Measurements from ENCODE around the gene ZNF557.

Gene ZNF557

GRCh38 chr19:7083076-7083956, 13.8 kb downstream of the ZNF557 start:
- H2AK5ac ChIP-seq (ENCODE audit: low read length) = no peak overlapping the region
- H3K79me1 ChIP-seq (ENCODE audit: low read length) = no peaks in the 10 kb centered on the region
- no peak overlapping the region for H4K8ac ChIP-seq (ENCODE audit: low read depth, low read length)
- no peak overlapping the region for H3K14ac ChIP-seq (ENCODE audit: low read length)
- no peak overlapping the region for H3K9ac ChIP-seq (ENCODE audit: low read length)
- peaks cover 33 to 54% of the 10 kb centered on the region in 2 experiments for H3K36me3 ChIP-seq (ENCODE audit: control insufficient read depth in 1 of 2, insufficient read depth in 2 of 2, low read length in 2 of 2)
- no peak for DNase-seq
- no peak overlapping the region for H3K18ac ChIP-seq (ENCODE audit: low read length)
- no peaks in the 10 kb centered on the region for H3K4me1 ChIP-seq (ENCODE audit: control insufficient read depth in 1 of 2, insufficient read depth in 2 of 2, low read length in 2 of 2)
- H4K91ac ChIP-seq (ENCODE audit: low read depth, low read length) = no peak overlapping the region
- no peak overlapping the region for H3K27ac ChIP-seq (ENCODE audit: low read depth, low read length)
- no peaks in the 10 kb centered on the region for H3K79me2 ChIP-seq (ENCODE audit: control insufficient read depth, insufficient read depth, low read length, poor library complexity)
- H2AFZ ChIP-seq (ENCODE audit: insufficient read depth, low read length, poor library complexity) = no peak overlapping the region
- H2BK12ac ChIP-seq (ENCODE audit: low read length) = no peak overlapping the region
- WGBS (ENCODE audit: extremely low coverage, insufficient coverage, insufficient read length) = no CpG with 5 or more reads among the region's 15 CpGs
- no peak overlapping the region for H4K12ac ChIP-seq (ENCODE audit: low read depth, low read length)
- no peak overlapping the region for H2BK5ac ChIP-seq (ENCODE audit: low read depth, low read length, poor library complexity)
- H3K9me3 ChIP-seq (ENCODE audit: insufficient read depth, low read depth, low read length) = peaks cover 45% of the 10 kb centered on the region
- H3K4ac ChIP-seq (ENCODE audit: low read depth, low read length) = no peak overlapping the region
- peaks cover 2% of the 10 kb centered on the region for H3K27me3 ChIP-seq (ENCODE audit: insufficient read depth, low read length)
- no peak overlapping the region for H2BK120ac ChIP-seq (ENCODE audit: insufficient read depth, low read length, poor library complexity)
- no peak overlapping the region for H3K4me2 ChIP-seq (ENCODE audit: low read length)
- H3K23ac ChIP-seq (ENCODE audit: low read length) = no peak overlapping the region
- H3K4me3 ChIP-seq (ENCODE audit: low read depth, low read length) = no peak overlapping the region

GRCh38 chr19:7088999-7089398, 19.5 kb downstream of the ZNF557 start:
- H3K27ac ChIP-seq (ENCODE audit: low read depth, low read length) = no peak overlapping the region
- no peak overlapping the region for H3K18ac ChIP-seq (ENCODE audit: low read length)
- no peak overlapping the region for H2BK120ac ChIP-seq (ENCODE audit: insufficient read depth, low read length, poor library complexity)
- no peak overlapping the region for H3K14ac ChIP-seq (ENCODE audit: low read length)
- no peak overlapping the region for H3K23ac ChIP-seq (ENCODE audit: low read length)
- no peak overlapping the region for H2BK5ac ChIP-seq (ENCODE audit: low read depth, low read length, poor library complexity)
- no CpG with 5 or more reads among the region's 6 CpGs for WGBS (ENCODE audit: extremely low coverage, insufficient coverage, insufficient read length)
- H2AFZ ChIP-seq (ENCODE audit: insufficient read depth, low read length, poor library complexity) = no peak overlapping the region
- H3K4me3 ChIP-seq (ENCODE audit: low read depth, low read length) = no peak overlapping the region
- no peak overlapping the region for H3K4me2 ChIP-seq (ENCODE audit: low read length)
- no peak overlapping the region for H2AK5ac ChIP-seq (ENCODE audit: low read length)
- no peaks in the 10 kb centered on the region for H3K79me2 ChIP-seq (ENCODE audit: control insufficient read depth, insufficient read depth, low read length, poor library complexity)
- H3K9me3 ChIP-seq (ENCODE audit: insufficient read depth, low read depth, low read length) = peaks cover 26% of the 10 kb centered on the region
- no peaks in the 10 kb centered on the region for H3K4me1 ChIP-seq (ENCODE audit: control insufficient read depth in 1 of 2, insufficient read depth in 2 of 2, low read length in 2 of 2)
- H3K79me1 ChIP-seq (ENCODE audit: low read length) = no peaks in the 10 kb centered on the region
- H2BK12ac ChIP-seq (ENCODE audit: low read length) = no peak overlapping the region
- no peak overlapping the region for H3K4ac ChIP-seq (ENCODE audit: low read depth, low read length)
- no peak for DNase-seq
- H3K9ac ChIP-seq (ENCODE audit: low read length) = no peak overlapping the region
- H4K12ac ChIP-seq (ENCODE audit: low read depth, low read length) = no peak overlapping the region
- H4K8ac ChIP-seq (ENCODE audit: low read depth, low read length) = no peak overlapping the region
- H3K27me3 ChIP-seq (ENCODE audit: insufficient read depth, low read length) = peaks cover 2% of the 10 kb centered on the region
- H3K36me3 ChIP-seq (ENCODE audit: control insufficient read depth in 1 of 2, insufficient read depth in 2 of 2, low read length in 2 of 2) = peaks cover 7 to 8% of the 10 kb centered on the region in 2 experiments
- H4K91ac ChIP-seq (ENCODE audit: low read depth, low read length) = no peak overlapping the region

- H3K36me3 ChIP-seq (ENCODE audit: control insufficient read depth in 1 of 2, insufficient read depth in 2 of 2, low read length in 2 of 2) = no peaks in the 10 kb centered on the region
- H3K4me2 ChIP-seq (ENCODE audit: low read length) = no peak overlapping the region
- no peak overlapping the region for H3K4ac ChIP-seq (ENCODE audit: low read depth, low read length)
- no peak overlapping the region for H4K91ac ChIP-seq (ENCODE audit: low read depth, low read length)
- no peak overlapping the region for H2BK5ac ChIP-seq (ENCODE audit: low read depth, low read length, poor library complexity)
- H3K27ac ChIP-seq (ENCODE audit: low read depth, low read length) = no peak overlapping the region
- H2BK12ac ChIP-seq (ENCODE audit: low read length) = no peak overlapping the region
- H4K12ac ChIP-seq (ENCODE audit: low read depth, low read length) = no peak overlapping the region
- no peaks in the 10 kb centered on the region for H3K27me3 ChIP-seq (ENCODE audit: insufficient read depth, low read length)
- peaks cover 4% of the 10 kb centered on the region in 2 experiments for H3K4me1 ChIP-seq (ENCODE audit: control insufficient read depth in 1 of 2, insufficient read depth in 2 of 2, low read length in 2 of 2)
- H2AK5ac ChIP-seq (ENCODE audit: low read length) = no peak overlapping the region
- no peak overlapping the region for H2BK120ac ChIP-seq (ENCODE audit: insufficient read depth, low read length, poor library complexity)
- no peak overlapping the region for H3K23ac ChIP-seq (ENCODE audit: low read length)
- no peak overlapping the region for H4K8ac ChIP-seq (ENCODE audit: low read depth, low read length)
- no CpG with 5 or more reads among the region's 3 CpGs for WGBS (ENCODE audit: extremely low coverage, insufficient coverage, insufficient read length)
- H3K18ac ChIP-seq (ENCODE audit: low read length) = no peak overlapping the region
- H3K9me3 ChIP-seq (ENCODE audit: insufficient read depth, low read depth, low read length) = peaks cover 10% of the 10 kb centered on the region
- H3K9ac ChIP-seq (ENCODE audit: low read length) = peak overlapping the region; percentile 9
- peaks cover 6% of the 10 kb centered on the region for H3K79me2 ChIP-seq (ENCODE audit: control insufficient read depth, insufficient read depth, low read length, poor library complexity)
- no peak overlapping the region for H3K14ac ChIP-seq (ENCODE audit: low read length)
- H3K4me3 ChIP-seq (ENCODE audit: low read depth, low read length) = no peak overlapping the region
- DNase-seq = no peak
- no peak overlapping the region for H2AFZ ChIP-seq (ENCODE audit: insufficient read depth, low read length, poor library complexity)
- H3K79me1 ChIP-seq (ENCODE audit: low read length) = peaks cover 8% of the 10 kb centered on the region
Measured at GRCh38 chr19:7098096-7098495, 28.6 kb downstream of the ZNF557 start.

DNA sequence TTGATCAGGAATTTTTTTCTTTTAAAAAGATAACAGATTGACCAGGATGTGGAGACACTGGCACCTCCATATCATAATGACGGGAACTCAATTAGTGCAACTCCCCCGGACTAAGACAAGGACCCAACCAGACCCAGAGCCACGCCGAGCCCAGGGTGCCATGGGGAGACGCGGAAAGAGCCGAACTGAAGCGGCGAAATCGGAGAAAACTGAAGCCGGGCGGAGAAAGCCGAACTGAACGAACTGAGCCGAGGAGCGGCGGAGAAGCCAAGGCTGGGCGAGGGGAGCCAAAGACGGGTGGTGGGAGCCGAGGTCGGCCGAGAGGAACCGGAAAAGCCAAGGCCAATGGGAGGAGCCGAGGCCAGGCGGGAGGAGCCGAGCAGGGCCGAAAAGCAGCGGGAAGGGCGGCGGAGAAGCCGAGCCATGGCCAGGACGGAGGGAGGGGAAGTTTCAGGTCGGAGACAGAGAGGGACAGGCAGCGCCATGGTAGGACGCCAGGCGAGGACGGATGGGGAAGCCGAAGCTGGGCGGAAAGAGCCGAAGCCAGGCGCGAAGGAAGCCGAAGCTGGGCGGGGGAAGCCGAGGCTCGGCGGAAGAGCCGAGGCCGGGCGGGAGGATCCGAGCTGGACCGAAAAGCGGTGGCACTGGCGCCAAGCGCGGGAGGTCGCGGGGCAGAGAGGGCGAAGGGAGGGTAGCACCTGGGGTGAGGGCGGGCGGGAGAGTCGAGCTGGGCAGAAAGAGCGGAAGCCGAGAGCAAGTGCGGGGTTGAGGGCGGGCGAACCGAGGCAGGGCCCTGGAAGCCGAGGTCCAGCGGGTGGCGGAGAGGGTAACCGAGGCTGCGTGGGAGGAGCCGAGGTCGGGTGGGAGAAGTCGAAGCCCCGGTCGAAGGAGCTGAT, 29.4 kb downstream of the ZNF557 start:
- Histone ChIP-seq H3K36me3 (ENCODE audit: control insufficient read depth in 1 of 2, insufficient read depth in 2 of 2, low read length in 2 of 2) (no peaks in the 10 kb centered on the region), H2BK5ac (ENCODE audit: low read depth, low read length, poor library complexity) (peak overlapping the region; percentile 93), H3K4me2 (ENCODE audit: low read length) (peak overlapping the region; percentile 61), H3K27ac (ENCODE audit: low read depth, low read length) (peak overlapping the region; percentile 94), H3K79me1 (ENCODE audit: low read length) (peaks cover 8% of the 10 kb centered on the region), H2BK120ac (ENCODE audit: insufficient read depth, low read length, poor library complexity) (peak overlapping the region; percentile 82), H3K79me2 (ENCODE audit: control insufficient read depth, insufficient read depth, low read length, poor library complexity) (peaks cover 6% of the 10 kb centered on the region), H4K8ac (ENCODE audit: low read depth, low read length) (peak overlapping the region; percentile 87), H3K4ac (ENCODE audit: low read depth, low read length) (peak overlapping the region; percentile 41), H2BK12ac (ENCODE audit: low read length) (no peak overlapping the region), H4K12ac (ENCODE audit: low read depth, low read length) (peak overlapping the region; percentile 80), H3K14ac (ENCODE audit: low read length) (peak overlapping the region; percentile 96), H3K27me3 (ENCODE audit: insufficient read depth, low read length) (no peaks in the 10 kb centered on the region), H3K18ac (ENCODE audit: low read length) (peak overlapping the region; percentile 89), H3K9ac (ENCODE audit: low read length) (peak overlapping the region; percentile 78), H3K9me3 (ENCODE audit: insufficient read depth, low read depth, low read length) (peaks cover 6% of the 10 kb centered on the region), H2AK5ac (ENCODE audit: low read length) (no peak overlapping the region), H3K23ac (ENCODE audit: low read length) (no peak overlapping the region), H2AFZ (ENCODE audit: insufficient read depth, low read length, poor library complexity) (peak overlapping the region; percentile 65), H3K4me1 (ENCODE audit: control insufficient read depth in 1 of 2, insufficient read depth in 2 of 2, low read length in 2 of 2) (peaks cover 4% of the 10 kb centered on the region in 2 experiments), H4K91ac (ENCODE audit: low read depth, low read length) (peak overlapping the region; percentile 91), H3K4me3 (ENCODE audit: low read depth, low read length) (peak overlapping the region; percentile 78)
- DNase-seq = peak; percentile 93 to 96
- WGBS (ENCODE audit: extremely low coverage, insufficient coverage, insufficient read length) = no CpG with 5 or more reads among the region's 78 CpGs
